HG03064 (cell line): ENCODE data around the gene HSH2D.
"Not testable (repeated sequence)": the region's sequence is repeated elsewhere in the genome, so short reads cannot be mapped to it uniquely, and the experiment has no call there.

Experiments
- ATAC-seq: cut with Tn5 transposase; IDR thresholded peaks from one replicate; pipeline ENCODE4 v1.9.1; 2021; ENCODE audit warnings: low read depth; ENCODE audit not compliant: unreplicated experiment

Gene HSH2D, protein sequence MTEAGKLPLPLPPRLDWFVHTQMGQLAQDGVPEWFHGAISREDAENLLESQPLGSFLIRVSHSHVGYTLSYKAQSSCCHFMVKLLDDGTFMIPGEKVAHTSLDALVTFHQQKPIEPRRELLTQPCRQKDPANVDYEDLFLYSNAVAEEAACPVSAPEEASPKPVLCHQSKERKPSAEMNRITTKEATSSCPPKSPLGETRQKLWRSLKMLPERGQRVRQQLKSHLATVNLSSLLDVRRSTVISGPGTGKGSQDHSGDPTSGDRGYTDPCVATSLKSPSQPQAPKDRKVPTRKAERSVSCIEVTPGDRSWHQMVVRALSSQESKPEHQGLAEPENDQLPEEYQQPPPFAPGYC

DNA sequence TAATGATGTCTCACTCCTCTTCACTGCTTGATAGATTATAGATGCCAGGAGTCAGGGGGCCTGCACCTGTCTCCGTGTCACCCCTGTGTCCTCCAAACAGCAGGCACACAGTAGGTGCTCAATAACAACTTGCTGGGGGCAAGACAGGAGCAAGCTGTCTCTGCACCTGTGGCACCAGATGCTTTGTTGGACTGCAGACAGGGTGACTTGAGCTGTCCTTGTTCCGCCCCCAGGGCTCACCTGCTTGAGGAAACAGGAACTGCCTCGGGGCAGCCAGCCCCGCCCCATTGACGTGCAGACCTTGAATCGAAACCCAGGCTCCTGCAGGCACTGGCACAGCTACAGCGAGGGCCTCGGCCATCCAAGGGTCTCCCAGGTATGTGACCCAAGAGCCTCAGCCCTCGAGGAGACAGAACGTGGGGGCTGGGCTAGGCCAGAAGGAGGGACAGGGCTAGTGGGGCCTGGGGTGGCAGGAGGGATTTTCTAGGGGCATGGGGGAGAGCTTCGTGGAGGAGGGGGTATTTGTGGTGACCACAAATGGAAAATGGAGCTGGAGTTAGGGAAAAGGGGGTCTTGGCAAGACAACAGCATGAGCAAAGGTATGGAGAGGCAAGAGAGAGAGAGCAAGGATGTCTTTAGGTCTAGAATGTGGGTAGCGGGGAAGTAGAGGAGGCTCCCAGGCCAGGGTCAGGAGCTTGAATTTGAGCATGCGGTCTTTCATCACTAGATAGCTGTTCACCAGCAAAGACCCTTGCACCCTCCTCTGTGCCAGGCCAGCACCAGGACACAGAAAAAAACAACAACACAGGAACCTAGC lies at the start of gene HSH2D:
TSS of gene HSH2D (plus strand) at position 287 of the 817 bp plus-strand sequence. CDS start 5,066 bp downstream, outside the sequence.
- no peak for ATAC-seq

DNA sequence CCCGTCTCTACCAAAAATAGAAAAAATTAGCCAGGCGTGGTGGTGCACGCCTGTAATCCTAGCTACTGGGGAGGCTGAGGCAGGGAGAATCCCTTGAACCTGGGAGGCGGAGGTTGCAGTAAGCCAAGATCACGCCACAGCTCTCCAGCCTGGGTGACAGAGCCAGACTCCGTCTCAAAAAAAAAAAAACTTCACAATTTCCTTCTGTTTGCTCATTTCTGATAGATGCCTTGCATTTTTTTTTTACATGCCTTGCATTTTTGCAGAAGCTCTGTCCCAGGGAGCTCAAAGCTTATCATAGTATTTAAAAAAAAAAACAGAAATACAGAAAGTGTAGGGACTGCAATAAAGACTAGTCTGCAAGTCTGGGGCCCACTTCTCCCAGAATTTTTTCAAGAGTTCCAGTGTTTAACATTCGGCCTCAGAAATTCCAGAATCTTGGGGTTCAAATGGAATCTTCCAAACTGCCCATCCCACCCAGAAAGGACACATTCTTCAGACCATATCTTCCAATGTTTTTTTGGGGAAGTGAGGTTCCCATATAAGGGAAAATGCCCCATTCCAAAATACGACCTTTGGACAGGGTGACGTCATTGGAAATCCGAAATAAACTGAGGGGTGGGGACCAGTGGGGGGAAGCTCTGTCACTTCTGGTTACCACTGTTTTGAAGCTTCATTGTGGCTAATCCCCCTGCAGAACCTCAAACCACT lies 49.0 kb upstream of the HSH2D start:
- ATAC-seq, result no peak

DNA sequence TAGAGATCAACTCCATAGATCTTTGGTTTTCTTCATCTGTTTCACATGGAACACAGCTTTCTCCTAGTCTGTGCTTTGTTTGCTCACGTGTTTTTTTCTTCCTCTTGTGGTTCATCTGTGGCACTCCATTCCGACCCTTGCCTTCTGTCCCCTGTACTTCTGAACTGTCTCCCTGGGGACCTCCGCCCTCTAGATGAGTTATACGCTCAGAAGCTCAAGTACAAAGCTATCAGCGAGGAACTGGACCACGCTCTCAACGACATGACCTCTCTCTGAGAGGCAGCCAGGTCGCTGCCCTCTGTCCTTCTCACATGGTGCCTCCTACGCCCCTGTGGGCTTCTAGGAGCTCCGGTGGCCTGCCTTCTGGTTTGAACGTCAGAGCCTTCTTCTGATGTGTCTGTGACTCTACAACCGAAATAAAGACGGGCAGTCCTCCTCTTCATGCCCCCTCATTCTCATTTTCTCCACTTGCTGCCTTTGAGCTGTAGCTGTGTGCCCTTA lies 48.4 kb upstream of the HSH2D start:
- no peak for ATAC-seq

DNA sequence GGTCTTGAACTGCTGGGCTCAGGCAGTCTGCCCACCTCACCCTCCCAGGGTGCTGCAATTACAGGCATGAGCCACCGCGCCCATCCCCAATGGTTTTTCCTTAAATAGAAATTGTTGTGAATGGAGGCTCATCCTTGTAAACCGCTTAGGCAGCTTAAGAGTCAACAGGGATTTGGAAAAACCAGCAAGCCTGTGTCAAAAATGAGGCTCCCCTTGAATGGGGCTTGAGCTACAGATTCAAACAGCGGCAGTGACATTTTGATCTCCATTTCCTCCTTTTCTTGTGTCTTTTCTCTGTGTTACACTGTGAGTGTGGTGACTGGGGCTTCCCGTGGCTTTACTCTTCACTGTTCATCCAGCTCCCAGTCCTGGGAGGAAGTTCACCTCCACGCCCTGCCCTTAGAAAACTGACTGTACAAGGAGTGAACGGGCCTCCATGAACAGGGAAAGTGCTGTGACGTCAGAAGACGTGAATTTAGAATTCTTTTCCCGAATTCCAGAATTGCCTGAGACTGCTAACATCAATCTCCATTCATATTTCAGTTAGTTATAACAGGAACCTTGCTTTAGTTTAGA lies 47.1 kb upstream of the HSH2D start:
- no peak for ATAC-seq

DNA sequence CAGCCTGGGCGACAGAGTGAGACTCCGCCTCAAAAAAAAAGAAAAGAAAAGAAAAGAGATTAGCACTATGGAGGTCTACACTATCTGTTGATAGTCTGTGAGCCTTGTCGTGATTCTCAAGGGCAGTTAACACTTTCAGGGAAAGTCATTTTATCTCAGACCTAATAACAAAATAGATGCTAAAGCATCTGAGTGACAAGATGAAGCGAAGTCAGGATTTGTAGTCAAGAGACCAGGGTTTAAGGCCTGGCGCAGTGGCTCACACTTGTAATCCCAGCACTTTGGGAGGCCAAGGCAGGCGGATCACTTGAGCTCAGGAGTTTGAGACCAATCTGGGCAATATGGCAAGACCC lies 45.1 kb upstream of the HSH2D start:
- no peak for ATAC-seq

DNA sequence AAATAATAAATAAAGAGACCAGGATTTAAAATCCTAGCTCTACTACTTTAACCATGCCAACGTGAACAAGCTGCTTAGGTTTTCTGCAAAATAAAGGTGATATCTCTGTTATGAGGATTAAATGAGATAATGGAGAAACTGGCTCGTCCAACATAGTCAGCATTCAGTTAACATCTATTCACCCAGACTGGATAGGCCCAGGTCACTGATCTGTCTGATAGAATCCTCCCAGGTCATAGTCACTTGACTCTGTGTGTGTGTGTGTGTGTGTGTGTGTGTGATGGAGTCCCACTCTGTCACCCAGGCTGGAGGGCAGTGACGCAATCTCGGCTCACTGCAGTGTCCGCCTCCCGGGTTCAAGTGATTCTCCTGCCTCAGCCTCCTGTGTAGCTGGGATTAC lies 44.7 kb upstream of the HSH2D start:
- ATAC-seq, result no peak

DNA sequence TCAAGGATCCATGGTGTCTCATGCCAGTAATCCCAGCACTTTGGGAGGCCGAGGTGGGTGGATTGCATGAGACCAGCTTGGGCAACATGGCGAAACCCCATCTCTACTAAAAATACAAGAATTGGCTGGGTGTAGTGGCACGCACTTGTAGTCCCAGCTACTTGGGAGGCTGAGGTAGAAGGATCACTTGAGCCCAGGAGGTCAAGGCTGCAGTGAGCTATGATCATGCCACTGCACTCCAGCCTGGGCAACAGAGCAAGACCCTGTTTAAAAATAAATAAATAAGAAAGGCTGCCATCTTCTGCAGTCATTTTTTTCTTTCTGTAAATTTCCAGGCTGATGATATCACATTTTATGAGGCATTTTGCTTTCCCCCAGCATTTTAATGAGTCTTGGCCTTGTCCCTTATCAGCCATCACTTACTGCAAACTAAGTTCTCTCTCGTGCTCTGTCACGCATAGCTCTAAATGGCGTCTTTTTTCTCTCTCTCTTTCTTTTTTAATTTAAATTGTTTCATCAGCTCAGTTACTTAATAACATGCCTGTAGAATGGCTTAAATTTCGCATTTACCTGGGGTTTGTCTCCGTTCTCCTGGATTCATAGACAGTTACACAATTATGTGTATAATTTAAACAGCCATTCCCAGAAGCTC lies 44.0 kb upstream of the HSH2D start:
- not testable (repeated sequence) for ATAC-seq

DNA sequence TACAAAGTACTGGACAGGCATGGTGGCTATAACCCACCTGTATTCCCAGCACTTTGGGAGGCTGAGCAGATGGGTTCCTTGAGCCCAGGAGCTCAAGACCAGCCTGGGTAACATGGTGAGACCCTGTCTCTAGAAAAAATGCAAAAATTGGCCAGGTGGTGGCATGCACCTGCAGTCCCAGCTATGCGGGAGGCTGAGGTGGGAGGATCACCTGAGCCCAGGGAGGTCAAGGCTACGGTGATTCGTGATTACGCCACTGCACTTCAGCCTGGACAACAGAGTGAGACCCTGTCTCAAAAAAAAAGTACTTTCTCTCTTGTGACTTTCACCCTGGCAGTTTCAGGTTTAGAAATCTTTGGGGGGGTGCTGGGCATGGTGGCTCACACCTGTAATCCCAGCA lies 43.0 kb upstream of the HSH2D start:
- ATAC-seq, result no peak

DNA sequence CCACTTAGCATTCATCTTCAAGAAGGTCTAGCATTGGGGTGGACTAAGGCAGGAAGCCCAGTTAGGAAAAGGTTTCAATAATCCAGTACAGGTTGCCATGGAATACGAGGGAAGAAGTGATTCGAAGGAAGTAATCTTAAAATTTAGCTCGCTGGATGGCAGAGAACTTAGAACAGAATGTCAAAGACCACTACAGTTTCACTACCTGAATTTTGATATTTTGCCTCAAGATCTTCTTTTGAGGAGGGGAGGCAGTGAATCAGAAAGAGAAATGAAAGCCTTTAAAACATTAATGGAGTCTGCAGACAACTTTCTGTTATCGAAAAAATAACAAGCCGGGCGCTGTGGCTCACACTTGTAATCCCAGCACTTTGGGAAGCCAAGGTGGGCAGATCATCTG lies 38.8 kb upstream of the HSH2D start:
- ATAC-seq, result no peak

DNA sequence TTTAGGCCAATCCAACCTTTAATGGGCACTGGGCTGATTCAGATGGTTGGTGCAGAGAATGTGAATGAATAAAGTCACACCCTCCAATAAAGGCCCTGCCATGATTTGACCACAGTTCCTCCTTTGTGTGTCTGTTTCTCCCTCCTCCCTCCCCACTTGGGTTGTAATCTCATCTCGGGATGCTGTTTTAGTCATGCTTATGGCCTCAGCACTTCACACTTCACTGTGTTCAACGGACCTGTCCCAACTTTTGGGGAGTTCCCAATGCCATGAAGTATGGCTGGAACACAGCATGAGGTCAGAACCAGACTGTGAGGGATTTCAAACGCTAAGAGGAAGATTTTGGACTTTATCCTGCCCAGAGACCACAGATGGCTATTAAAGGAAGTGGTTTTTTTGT lies 37.4 kb upstream of the HSH2D start:
- no peak for ATAC-seq

DNA sequence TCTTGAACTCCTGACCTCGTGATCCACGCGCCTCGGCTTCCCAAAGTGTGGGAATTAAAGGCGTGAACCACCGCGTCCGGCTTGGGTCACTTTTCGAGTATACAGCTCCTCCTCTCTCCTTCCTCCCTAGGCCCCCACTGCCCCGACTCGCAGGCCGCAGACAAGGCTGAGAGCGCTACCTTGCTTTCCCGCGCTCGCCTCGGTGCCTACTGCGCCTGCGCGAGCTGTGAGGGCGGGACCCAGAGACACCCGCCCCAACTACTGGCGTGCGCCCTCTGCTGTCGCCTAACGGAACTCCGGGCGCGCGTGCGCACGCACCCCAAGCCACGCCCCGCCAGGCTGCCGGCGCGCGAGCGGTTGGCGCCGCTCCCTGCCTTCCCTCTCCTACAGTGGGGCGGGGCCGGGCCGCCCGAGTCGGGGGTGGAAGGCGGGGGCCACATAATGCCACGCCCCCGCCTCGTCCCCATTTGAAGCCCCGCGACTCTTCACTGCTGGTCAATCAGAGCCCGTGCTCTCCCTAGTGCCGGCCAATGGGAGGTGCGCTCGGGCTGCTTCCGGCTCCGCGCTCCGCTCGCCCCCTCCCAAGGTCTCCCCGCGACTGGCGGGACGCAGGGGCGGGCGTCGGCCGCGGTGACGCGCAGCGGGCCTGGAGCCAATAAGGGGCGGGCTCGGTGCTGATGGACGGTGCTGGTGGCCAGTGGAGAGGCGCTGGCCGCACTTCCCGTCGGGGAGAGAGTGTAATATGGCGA lies 32.2 kb upstream of the HSH2D start, which contains the start of gene RAB8A:
TSS of gene RAB8A (plus strand) at position 730 of the 749 bp plus-strand sequence. CDS start at position 743, 13 bp downstream.
- peak; percentile 73 for ATAC-seq

DNA sequence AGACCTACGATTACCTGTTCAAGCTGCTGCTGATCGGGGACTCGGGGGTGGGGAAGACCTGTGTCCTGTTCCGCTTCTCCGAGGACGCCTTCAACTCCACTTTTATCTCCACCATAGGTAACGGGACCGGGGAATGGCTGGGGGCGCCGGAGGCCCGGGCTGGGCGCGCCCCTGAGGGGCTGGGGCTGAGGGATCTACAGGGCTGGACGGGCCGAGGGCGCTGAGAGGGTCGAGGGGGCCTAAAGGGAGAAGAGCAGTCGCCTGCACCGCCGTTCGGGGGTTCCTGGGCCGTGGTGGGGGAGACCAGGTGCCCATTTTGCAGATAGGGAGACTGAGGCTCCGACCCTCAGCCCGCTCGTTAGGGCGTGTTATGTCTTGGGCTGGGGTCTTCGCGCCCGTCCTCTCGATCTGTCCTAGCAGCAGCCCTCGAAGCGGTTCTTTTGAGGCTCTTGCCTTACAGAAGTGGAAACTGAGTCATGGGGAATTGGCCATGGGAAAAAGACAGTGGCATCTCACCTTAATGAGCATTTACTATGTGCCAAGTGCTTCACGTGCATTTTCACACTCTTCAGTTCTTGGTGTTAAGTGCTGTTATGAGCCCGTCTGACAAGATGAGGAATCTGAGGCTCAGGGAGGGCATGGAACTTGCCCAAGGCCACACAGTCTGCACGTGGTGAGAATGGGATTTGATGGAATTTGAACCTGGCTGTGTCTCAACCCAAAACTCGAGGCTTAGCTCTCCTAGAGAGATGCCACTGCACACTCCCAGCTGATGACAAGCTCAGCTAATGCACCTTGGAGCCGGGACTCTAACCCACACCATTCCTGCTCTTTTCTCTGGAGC lies 31.4 kb upstream of the HSH2D start:
- no peak for ATAC-seq

DNA sequence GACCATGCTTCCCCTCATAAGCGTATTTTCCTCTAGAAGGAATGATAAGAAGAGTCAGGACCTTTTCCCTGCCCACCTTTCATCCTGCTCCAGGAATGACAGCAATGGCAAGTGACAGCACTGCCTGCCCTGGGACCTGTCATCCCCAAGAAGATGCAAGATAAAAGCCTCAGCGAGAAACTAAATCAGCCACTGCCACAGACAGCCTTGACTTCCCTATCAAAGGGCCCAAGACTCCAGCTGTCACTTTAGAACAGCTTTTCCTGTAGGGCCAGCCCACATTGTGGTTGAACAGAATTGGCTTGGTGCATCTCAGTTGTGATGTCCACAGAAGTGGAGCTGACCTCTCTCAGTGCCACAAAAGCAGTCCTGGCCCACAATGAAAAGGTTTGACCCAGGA lies 30.7 kb upstream of the HSH2D start:
- ATAC-seq, result no peak

DNA sequence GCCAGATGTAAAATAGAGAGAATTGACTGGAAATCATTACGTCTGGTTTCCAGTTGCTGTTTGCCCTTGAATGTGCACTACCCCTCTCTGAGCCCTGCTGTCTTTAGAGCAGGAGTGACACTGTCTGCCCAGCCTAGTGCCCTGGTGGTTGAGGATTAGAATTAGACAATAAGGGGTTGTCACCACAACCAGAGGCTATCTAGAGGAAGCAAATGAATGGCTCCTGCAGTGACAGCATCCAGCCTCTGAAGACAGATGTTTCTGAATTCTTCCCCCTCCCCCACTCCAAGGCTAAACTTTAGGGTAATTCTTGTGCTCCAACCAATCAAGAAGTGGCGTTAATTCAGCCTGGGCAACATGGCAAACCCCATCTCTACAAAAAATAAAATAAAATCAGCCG lies 29.8 kb upstream of the HSH2D start:
- no peak for ATAC-seq

DNA sequence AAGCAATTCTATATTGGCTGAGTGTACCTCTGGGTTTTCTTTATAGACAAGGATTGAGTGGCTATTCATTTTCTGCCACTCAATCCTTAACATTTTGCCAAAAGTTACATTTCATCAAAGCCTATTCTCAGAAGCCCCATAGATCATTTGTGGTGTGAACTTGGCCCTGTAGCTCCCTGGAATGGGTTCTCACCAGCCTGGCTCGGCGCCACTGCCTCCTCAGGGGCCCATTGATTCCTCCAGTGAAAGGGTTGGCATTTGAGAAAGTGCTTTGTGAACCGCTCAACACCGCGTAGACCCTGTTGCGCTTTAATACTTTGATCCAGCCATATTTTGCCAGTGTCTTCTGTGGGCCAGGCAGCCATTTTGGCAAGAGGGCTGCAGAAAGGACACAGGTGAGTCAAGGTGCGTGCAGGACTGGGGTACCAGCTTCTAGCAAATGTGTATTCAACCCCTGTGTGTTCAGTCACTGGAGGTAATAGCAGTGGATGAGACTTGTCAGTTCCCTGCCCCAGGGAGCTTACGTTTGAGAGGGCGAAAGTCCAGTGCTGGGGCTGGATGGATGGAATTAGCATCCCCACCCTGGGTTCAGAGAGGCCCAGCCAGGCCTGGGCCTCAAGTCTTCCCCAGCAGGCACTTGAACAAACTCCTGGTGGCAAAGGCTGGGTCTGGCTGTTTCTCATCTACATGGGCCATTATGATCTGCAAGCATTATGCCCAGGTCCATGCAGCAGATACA lies 28.0 kb upstream of the HSH2D start:
- ATAC-seq, result no peak

DNA sequence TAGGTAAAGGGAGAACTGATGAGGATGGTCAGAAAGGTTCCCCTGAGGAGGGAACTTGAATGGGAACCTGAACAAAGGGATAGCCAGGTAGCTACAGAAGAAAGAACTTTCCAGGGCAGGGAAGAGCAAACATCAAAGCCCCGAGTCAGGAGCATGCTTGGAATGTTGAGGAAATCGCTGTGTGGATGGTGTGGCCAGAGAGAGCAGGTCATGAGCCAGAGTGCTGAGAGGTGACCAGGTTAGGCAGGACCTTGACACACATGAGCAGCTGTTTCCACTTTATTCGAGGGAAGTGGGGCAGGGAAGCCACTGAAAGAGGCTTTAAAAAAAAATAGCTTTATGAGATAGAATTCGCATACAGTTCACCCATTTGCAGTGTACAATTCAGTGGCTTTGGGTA lies 27.4 kb upstream of the HSH2D start:
- ATAC-seq, result no peak

DNA sequence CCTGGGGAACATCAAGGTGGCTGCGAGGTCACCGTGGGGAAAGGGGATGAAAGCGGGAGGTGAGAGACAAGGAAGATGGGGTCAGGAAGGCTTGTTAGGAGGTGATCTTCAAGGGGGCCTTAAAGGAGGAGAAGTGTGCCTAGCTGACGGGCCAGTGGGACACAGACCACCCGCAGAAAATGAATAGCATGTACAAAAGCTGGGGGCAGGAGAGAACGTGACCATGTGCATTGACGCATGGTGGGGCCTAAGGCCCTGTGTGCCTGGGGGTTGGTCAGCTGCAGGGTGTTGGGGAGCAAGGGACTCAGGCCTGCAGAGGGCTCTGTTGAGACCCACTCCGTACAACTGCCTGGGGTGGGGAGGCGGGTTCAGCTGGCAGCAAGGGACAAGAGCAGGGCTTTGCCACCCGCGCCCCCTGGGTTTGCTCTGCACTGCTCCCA lies 25.9 kb upstream of the HSH2D start:
- no peak for ATAC-seq

DNA sequence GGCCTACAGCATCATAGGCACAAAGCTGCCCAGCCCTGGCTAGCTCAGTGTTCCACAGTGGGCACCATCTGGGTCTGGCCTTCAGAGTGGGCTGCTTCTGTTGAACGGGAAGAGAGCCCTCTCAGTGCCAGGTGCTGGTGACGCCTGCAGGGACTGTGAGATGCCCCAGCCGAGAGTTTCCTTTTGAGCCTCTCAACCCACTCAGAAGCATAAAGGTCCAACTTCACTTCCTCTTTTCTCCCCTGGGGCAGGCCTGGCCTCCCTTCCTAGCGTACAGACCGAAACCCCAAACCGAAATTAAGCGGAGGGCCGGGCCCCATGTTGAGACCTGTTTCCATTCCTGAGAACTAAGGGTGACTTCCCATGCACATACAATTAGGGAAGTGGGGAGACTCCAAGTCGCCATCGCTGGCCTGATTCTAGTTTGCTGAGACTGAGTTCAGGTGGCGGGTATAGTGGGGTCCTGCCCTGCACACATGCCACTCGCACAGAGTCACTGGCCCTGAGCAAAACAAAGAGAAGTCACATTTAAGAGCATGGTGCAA lies 24.9 kb upstream of the HSH2D start:
- peak; percentile 70 for ATAC-seq
